ENCODE results near the gene COL23A1.
A peak's percentile ranks its signal among the peaks of the same experiment; 100 is the strongest.
"Not testable (repeated sequence)": the region's sequence is repeated elsewhere in the genome, so short reads cannot be mapped to it uniquely, and the experiment has no call there.

COL23A1 gene

GRCh38 chr5:178274781-178275537 is 315.2 kb downstream of the COL23A1 start:
- no peak for DNase-seq

- DNase-seq: no peak
Measured at GRCh38 chr5:178273665-178274541, 316.3 kb downstream of the COL23A1 start.

GRCh38 chr5:178273041-178273440 is 317.2 kb downstream of the COL23A1 start:
- DNase-seq: no peak

GRCh38 chr5:178272591-178272990 is 317.6 kb downstream of the COL23A1 start:
- DNase-seq: no peak

- no peak for DNase-seq
Measured at GRCh38 chr5:178271726-178272479, 318.3 kb downstream of the COL23A1 start.

- DNase-seq: no peak
Measured at GRCh38 chr5:178271231-178271630, 319.0 kb downstream of the COL23A1 start.

- DNase-seq: no peak
Measured at GRCh38 chr5:178269499-178269898, 320.7 kb downstream of the COL23A1 start.

- DNase-seq: no peak
Measured at GRCh38 chr5:178267876-178268275, 322.3 kb downstream of the COL23A1 start.

GRCh38 chr5:178267245-178267644 is 322.9 kb downstream of the COL23A1 start:
- no peak for DNase-seq

- no peak for DNase-seq
Measured at GRCh38 chr5:178266581-178266980, 323.6 kb downstream of the COL23A1 start.

- no peak for DNase-seq
Measured at GRCh38 chr5:178265746-178266145, 324.4 kb downstream of the COL23A1 start.

- no peak for DNase-seq
Measured at GRCh38 chr5:178264044-178264443, 326.1 kb downstream of the COL23A1 start.

GRCh38 chr5:178261666-178262600 is 328.3 kb downstream of the COL23A1 start:
- DNase-seq: no peak

- DNase-seq: no peak
Measured at GRCh38 chr5:178259623-178260536, 330.3 kb downstream of the COL23A1 start.

GRCh38 chr5:178257650-178258049 is 332.5 kb downstream of the COL23A1 start:
- no peak for DNase-seq

GRCh38 chr5:178256746-178257145 is 333.4 kb downstream of the COL23A1 start:
- DNase-seq: no peak

GRCh38 chr5:178253632-178254031 is 336.6 kb downstream of the COL23A1 start:
- DNase-seq: not testable (repeated sequence)

GRCh38 chr5:178252258-178252657 is 337.9 kb downstream of the COL23A1 start:
- no peak for DNase-seq

GRCh38 chr5:178250263-178250662 is 339.9 kb downstream of the COL23A1 start:
- DNase-seq: no peak

- peak; percentile 47 for DNase-seq
Measured at GRCh38 chr5:178249191-178249989, 340.8 kb downstream of the COL23A1 start.
